GM23338 (cell line): ENCODE data around the gene MPHOSPH8. TPM values are rescaled to one million over a fixed set of nuclear protein-coding genes. Genes with fewer than 3 reads are reported as not detected.

ENCODE experiments used
- ATAC-seq: fragments of 200-7000 bp; cut with Tn5 transposase; 3 replicates; pipeline ENCODE4 v1.9.1; 2020
- DNase-seq: peaks from one replicate; pipeline ENCODE4 v3.0.0-alpha.2; 2015; ENCODE audit warnings: low spot score
- H2AFZ ChIP-seq: fragments of 200-600 bp; sonication (generic); 2 replicates; pipeline ENCODE4 v1.8.0; 2016; ENCODE audit warnings: antibody characterized with exemption, mild to moderate bottlenecking, moderate library complexity
- H3F3A ChIP-seq: fragments of 200-600 bp; sonication (generic); replicated peaks from 2 replicates; pipeline ENCODE4 v1.8.0; 2017; ENCODE audit warnings: antibody characterized with exemption, mixed run types, low read depth
- H3K27ac ChIP-seq: fragments of 200-600 bp; sonication (generic); 2 replicates; pipeline ENCODE4 v1.6.1; 2016; ENCODE audit warnings: low read depth
- H3K27me3 ChIP-seq: fragments of 200-600 bp; sonication (generic); 2 replicates; pipeline ENCODE4 v1.8.0; 2016; ENCODE audit warnings: mild to moderate bottlenecking, mixed run types, moderate library complexity; ENCODE audit not compliant: insufficient read depth
- H3K36me3 ChIP-seq: fragments of 200-600 bp; sonication (generic); 2 replicates; pipeline ENCODE4 v1.8.0; 2016; ENCODE audit warnings: mild to moderate bottlenecking; ENCODE audit not compliant: insufficient read depth
- H3K4me1 ChIP-seq: fragments of 200-600 bp; sonication (generic); 2 replicates; pipeline ENCODE4 v1.8.0; 2016; ENCODE audit warnings: mild to moderate bottlenecking, moderate library complexity; ENCODE audit not compliant: insufficient read depth
- H3K4me2 ChIP-seq: fragments of 200-600 bp; sonication (generic); 2 replicates; pipeline ENCODE4 v1.7.1; 2017; ENCODE audit warnings: mixed run types
- H3K4me3 ChIP-seq: fragments of 200-600 bp; sonication (generic); 2 replicates; pipeline ENCODE4 v1.6.1; 2016; ENCODE audit warnings: mixed run types
- H3K79me2 ChIP-seq: fragments of 200-600 bp; sonication (generic); replicated peaks from 2 replicates; pipeline ENCODE4 v1.8.0; 2017; ENCODE audit warnings: mild to moderate bottlenecking; ENCODE audit not compliant: insufficient read depth
- H3K9me2 ChIP-seq: fragments of 200-600 bp; sonication (generic); 2 replicates; pipeline ENCODE4 v1.8.0; 2017; ENCODE audit not compliant: insufficient read depth
- H4K20me1 ChIP-seq: fragments of 200-600 bp; sonication (generic); replicated peaks from 2 replicates; pipeline ENCODE4 v1.8.0; 2017; ENCODE audit warnings: mild to moderate bottlenecking; ENCODE audit not compliant: insufficient read depth
- H3K27ac Mint-ChIP-seq: 2 replicates; pipeline ENCODE4 v1.8.0; 2020; ENCODE audit warnings: inconsistent platforms, mild to moderate bottlenecking, moderate library complexity, mixed read lengths
- H3K27me3 Mint-ChIP-seq: 3 replicates; pipeline ENCODE4 v1.8.0; 2022; ENCODE audit warnings: low read depth, mild to moderate bottlenecking, moderate library complexity, mixed read lengths, inconsistent platforms; ENCODE audit not compliant: insufficient read depth, poor library complexity
- H3K36me3 Mint-ChIP-seq: 3 replicates; pipeline ENCODE4 v1.8.0; 2021; ENCODE audit warnings: low read depth, mild to moderate bottlenecking, inconsistent platforms, moderate library complexity, mixed read lengths
- H3K4me1 Mint-ChIP-seq: 3 replicates; pipeline ENCODE4 v1.8.0; 2020; ENCODE audit warnings: mild to moderate bottlenecking, inconsistent platforms, mixed read lengths
- H3K4me3 Mint-ChIP-seq: 3 replicates; pipeline ENCODE4 v1.8.0; 2021; ENCODE audit warnings: moderate library complexity, mild to moderate bottlenecking, inconsistent platforms, mixed read lengths
- H3K9me3 Mint-ChIP-seq: 3 replicates; pipeline ENCODE4 v1.8.0; 2020; ENCODE audit warnings: moderate library complexity, mild to moderate bottlenecking, inconsistent platforms, mixed read lengths
- CREB1 ChIP-seq: fragments of 250-450 bp; sonication (Bioruptor Pico); IDR thresholded peaks from 2 replicates; pipeline ENCODE4 v1.5.0; 2020; ENCODE audit warnings: low read depth, mild to moderate bottlenecking, moderate library complexity
- CTCF ChIP-seq, 2 experiments: fragments of 200-600 bp in 1 of 2; sonication (generic) in 1 of 2; conservative IDR thresholded peaks; 2 replicates each; pipeline versions ENCODE4 v1.5.1 to v1.6.1; 2016 to 2017; ENCODE audit warnings: antibody characterized with exemption in 2 of 2, low read depth in 2 of 2, mild to moderate bottlenecking in 2 of 2, moderate library complexity in 1 of 2
- EZH2phosphoT487 ChIP-seq: fragments of 200-600 bp; sonication (generic); IDR thresholded peaks from one replicate; pipeline ENCODE4 v1.8.1; 2018; ENCODE audit warnings: antibody characterized with exemption; ENCODE audit not compliant: unreplicated experiment
- JUNB ChIP-seq: IDR thresholded peaks from one replicate; pipeline ENCODE4 v1.6.1; 2016; ENCODE audit warnings: antibody characterized with exemption; ENCODE audit not compliant: unreplicated experiment
- REST ChIP-seq: IDR thresholded peaks from one replicate; pipeline ENCODE4 v1.6.1; 2018; ENCODE audit warnings: antibody characterized with exemption; ENCODE audit not compliant: unreplicated experiment
- STAT1 ChIP-seq: IDR thresholded peaks from one replicate; pipeline ENCODE4 v1.6.1; 2016; ENCODE audit warnings: antibody characterized with exemption; ENCODE audit not compliant: unreplicated experiment
- ZNF114 ChIP-seq: fragments of 250-450 bp; sonication (Bioruptor Pico); IDR thresholded peaks from 2 replicates; pipeline ENCODE4 v1.5.0; 2020; ENCODE audit warnings: mild to moderate bottlenecking, moderate library complexity
- ZNF462 ChIP-seq: fragments of 250-450 bp; sonication (Bioruptor Pico); IDR thresholded peaks from 2 replicates; pipeline ENCODE4 v1.5.0; 2020; ENCODE audit warnings: mild to moderate bottlenecking, moderate library complexity
- polyA plus RNA-seq: library from polyadenylated mRNA; unstranded; fragments of >200 nt; fragmentation: Nextera tagmentation; extraction: Ambion mirVana; gene quantifications from 2 replicates; pipeline ENCODE4 v1.2.1, GENCODE V29; 2016
- total RNA-seq: library from RNA; depleted of rRNA; stranded (reverse); fragments of >200 nt; shearing (Covaris generic); gene quantifications from 2 replicates; pipeline ENCODE4 v1.2.3, GENCODE V29; 2014

The MPHOSPH8 gene
- total and polyA plus RNA-seq, 2 experiments from 2014 or later: 15.6 to 31.9 TPM

GRCh38 chr13:19695428-19695827, 62.0 kb downstream of the MPHOSPH8 start:
- peak overlapping the region; percentile 52 for H3K4me2 ChIP-seq
- H3F3A ChIP-seq: no peaks in the 10 kb centered on the region
- peaks cover 14% of the 10 kb centered on the region for H3K79me2 ChIP-seq
- Mint-ChIP-seq H3K4me1 (peaks cover 63% of the 10 kb centered on the region), H3K4me3 (peak overlapping the region; percentile 47; the same call in 2 of the 3 replicates), H3K9me3 (no peaks in the 10 kb centered on the region), H3K27me3 (peaks cover 5% of the 10 kb centered on the region), H3K27ac (peak overlapping the region; percentile 58), H3K36me3 (peaks cover 15% of the 10 kb centered on the region)
- H3K4me3 ChIP-seq: peak overlapping the region; percentile 26
- no peak overlapping the region for H2AFZ ChIP-seq
- H3K27ac ChIP-seq: peak overlapping the region; percentile 41
- H3K27me3 ChIP-seq: no peaks in the 10 kb centered on the region
- DNase-seq: peak; percentile 46
- no peaks in the 10 kb centered on the region for H3K36me3 ChIP-seq
- no peaks in the 10 kb centered on the region for H3K9me2 ChIP-seq
- TF ChIP-seq EZH2phosphoT487 (no peak), ZNF462 (CRISPR knock-in tag) (no peak), STAT1 (no peak), JUNB (no peak), CREB1 (CRISPR knock-in tag) (no peak), ZNF114 (CRISPR knock-in tag) (no peak)
- ATAC-seq: peak; percentile 58
- peaks cover 50% of the 10 kb centered on the region for H3K4me1 ChIP-seq
- 0 out of 2 replicates have a peak, but pooled peaks cover 6% of the 10 kb centered on the region for H4K20me1 ChIP-seq

GRCh38 chr13:19695829-19696228, 62.4 kb downstream of the MPHOSPH8 start:
- Mint-ChIP-seq H3K27ac (peak overlapping the region; percentile 79; the same call in 1 of the 2 replicates), H3K9me3 (no peaks in the 10 kb centered on the region), H3K36me3 (peaks cover 15% of the 10 kb centered on the region), H3K4me3 (peak overlapping the region; percentile 25; the same call in 1 of the 3 replicates), H3K4me1 (peaks cover 59% of the 10 kb centered on the region), H3K27me3 (peaks cover 5% of the 10 kb centered on the region)
- Histone ChIP-seq H3K27ac (peak overlapping the region; percentile 41), H3K4me2 (peak overlapping the region; percentile 52), H4K20me1 (0 out of 2 replicates have a peak, but pooled peaks cover 4% of the 10 kb centered on the region), H3K4me3 (peak overlapping the region; percentile 26), H3K27me3 (no peaks in the 10 kb centered on the region), H2AFZ (no peak overlapping the region), H3K79me2 (peaks cover 14% of the 10 kb centered on the region), H3F3A (no peaks in the 10 kb centered on the region), H3K36me3 (no peaks in the 10 kb centered on the region), H3K9me2 (no peaks in the 10 kb centered on the region), H3K4me1 (peaks cover 46% of the 10 kb centered on the region)
- DNase-seq (peak; percentile 63), ATAC-seq (peak; percentile 80)
- TF ChIP-seq ZNF114 (CRISPR knock-in tag): no peak
- no peak for TF ChIP-seq CTCF (conservative IDR thresholded peaks at IDR 0.05; ENCODE audit: low read depth in 2 of 2)
- TF ChIP-seq REST: no peak
